GM19467 (cell line): ENCODE measurements around the gene RGPD6.
"Not testable (repeated sequence)": the region's sequence is repeated elsewhere in the genome, so short reads cannot be mapped to it uniquely, and the experiment has no call there.

Experiments used
- ATAC-seq: cut with Tn5 transposase; IDR thresholded peaks from one replicate; pipeline ENCODE4 v1.9.1; 2021; ENCODE audit warnings: mild to moderate bottlenecking, moderate library complexity; ENCODE audit not compliant: unreplicated experiment

RGPD6 gene

GRCh38 chr2:110576763-110577416 is at the start of gene RGPD6:
RGPD6 (minus strand) TSS chr2:110577222; CDS start chr2:110577024, 198 bp downstream.
- ATAC-seq = peak; percentile 97

- ATAC-seq = not testable (repeated sequence)
Observed at GRCh38 chr2:110619326-110619939, 42.4 kb upstream of the RGPD6 start.

DNA sequence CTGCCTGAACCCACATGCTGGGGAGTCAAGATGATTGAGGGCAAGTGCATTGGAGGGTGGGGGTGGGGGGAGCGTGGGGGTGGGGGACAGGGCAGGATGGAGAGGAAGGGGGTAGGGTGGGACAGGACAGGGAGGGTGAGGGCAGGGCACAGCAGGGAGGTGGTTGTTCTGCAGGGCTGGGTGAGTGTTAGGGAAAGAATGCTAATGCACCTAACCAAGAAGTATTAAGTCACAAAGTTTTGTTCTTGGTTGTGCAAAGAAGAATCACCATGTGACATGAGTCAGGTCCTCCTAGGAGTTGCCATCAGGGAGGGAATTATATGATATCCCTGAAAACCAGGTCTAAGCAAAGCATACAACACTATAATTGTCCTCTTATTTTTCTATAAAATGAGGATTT is 36.9 kb upstream of the RGPD6 start:
- ATAC-seq = not testable (repeated sequence)

DNA sequence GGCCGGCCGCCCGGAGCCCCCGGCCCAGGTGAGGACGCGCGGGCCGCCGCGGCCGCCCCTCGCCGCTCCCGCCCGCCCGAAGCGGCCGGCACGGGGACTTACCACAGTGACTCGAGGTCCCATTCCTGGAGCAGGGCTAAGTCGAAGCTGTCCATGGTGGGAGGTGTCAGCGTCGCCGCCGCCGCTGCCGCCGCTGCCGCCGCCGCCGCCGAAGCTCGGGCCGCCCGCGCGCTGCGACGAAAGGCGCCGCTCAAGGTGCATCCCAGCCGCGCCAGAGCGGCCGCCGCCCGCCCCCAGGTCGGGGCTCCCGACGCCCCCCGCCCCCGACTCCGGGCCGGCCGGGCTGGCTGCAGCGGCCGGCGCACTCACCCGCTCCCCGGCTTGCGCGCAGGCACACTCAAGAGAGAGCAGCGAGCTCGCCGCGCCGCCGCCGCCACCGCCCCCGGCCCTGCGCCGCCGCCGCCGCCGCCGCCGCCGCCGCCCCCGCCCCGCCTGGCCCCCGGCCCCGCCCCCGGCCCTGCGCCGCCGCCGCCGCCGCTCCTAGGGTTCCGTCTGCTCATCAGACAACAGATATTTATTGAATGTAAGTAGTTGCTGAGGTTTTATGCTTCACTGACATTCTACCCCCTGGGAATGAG is 33.7 kb upstream of the RGPD6 start:
- not testable (repeated sequence) for ATAC-seq

- not testable (repeated sequence) for ATAC-seq
Observed at GRCh38 chr2:110609843-110610612, 33.0 kb upstream of the RGPD6 start.

- not testable (repeated sequence) for ATAC-seq
Observed at GRCh38 chr2:110608788-110609502, 31.9 kb upstream of the RGPD6 start.

DNA sequence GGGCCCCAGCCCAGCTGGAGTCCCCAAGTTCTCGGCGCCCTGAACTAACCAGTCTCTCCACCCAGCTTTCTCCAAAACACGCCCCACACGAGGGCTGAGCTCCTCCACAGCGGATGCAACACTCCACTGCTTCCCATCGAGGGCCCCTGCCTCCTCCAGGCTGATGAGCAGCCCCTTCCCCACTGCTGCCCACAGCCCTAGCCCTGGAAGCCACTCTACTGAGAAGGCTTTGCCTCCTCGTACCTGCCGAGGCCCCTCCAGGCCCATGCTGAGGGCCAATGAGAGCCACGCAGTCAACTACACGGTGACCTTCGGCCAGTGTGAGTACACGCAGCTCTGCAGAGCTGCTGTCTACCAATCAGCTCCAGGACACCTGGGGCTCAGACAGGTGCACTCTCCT is 28.0 kb upstream of the RGPD6 start:
- ATAC-seq = not testable (repeated sequence)

GRCh38 chr2:110603917-110604591 is 27.0 kb upstream of the RGPD6 start:
- ATAC-seq = not testable (repeated sequence)

DNA sequence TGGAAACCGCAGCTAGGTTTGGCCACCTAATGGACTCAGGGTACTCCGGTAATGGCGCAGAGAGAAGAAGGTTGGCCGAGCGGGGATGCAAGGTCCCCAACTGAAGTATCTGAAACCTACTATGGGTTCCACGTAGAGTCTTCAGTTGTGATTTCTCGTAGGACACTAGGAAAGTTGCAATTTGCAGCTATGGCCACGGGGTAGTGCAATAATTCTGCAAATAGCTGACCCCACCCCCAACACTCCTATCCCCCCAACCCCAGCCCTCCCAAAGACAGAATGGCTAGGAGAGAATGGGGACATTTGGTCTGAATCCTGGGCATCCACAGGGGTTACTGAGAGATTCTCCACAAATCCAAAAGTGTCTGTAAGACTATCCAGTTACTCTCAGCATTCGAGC is 25.1 kb upstream of the RGPD6 start:
- not testable (repeated sequence) for ATAC-seq

- not testable (repeated sequence) for ATAC-seq
Observed at GRCh38 chr2:110591973-110592372, 15.0 kb upstream of the RGPD6 start.

GRCh38 chr2:110589677-110590330 is 12.8 kb upstream of the RGPD6 start:
- not testable (repeated sequence) for ATAC-seq

GRCh38 chr2:110588520-110588919 is 11.5 kb upstream of the RGPD6 start:
- ATAC-seq = not testable (repeated sequence)

DNA sequence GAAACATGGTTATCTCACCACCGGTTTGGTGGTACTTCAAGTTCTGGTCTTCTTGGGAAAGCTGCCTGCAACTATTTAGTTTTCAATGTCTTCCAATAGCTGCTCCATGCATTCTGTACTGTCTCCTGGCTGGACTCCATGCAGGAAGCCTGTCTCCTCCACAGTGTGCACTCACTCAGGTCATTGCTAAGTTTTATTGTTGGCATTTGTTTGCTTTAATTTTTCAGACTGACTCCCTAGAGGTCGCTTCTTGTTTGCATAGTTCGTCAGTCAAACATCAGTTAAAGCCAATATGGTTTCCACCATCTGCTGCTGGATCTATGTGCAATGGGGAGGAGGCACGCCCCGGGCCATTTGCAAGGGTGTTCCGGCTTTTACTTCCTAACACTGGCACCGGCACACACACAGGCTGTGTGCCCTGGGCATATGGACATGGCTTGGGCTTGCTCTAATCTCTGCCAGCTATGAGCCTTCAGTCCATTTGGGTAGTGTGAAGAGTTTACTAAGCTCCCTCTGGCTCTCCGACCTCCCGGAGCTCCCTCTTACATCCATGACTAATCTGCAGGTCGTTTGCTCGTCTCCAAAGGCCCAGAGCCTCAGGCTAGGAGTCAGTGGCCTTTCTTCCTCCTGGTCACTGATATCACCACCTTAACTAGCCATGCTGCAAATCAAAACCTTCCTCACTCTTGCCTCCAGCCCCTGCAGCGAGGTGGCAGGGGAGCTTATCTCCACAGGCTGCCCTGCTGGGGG is 2.4 kb upstream of the RGPD6 start:
- not testable (repeated sequence) for ATAC-seq

- ATAC-seq = peak; percentile 42
Observed at GRCh38 chr2:110578429-110578828, 1.4 kb upstream of the RGPD6 start.

- ATAC-seq = peak; percentile 90
Observed at GRCh38 chr2:110499755-110500377, 77.2 kb downstream of the RGPD6 start.

DNA sequence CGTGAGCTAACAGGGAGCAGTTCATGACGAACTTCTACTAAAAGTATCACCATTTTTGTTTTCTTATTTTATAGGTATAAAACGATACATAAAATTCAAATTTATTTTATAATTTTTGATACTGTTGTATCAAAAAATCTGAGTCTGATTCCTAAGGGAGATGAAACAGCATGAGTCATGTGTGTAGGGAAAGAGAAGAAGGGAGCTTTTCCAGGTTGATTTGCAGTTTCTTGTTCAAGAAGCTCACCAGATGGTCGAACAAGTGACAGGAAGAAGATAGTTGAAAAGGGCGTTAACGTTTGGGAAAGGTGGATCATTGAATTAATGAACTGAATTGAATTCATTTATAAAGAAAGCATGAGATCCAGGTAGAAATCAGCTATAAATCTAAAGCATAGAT is 81.0 kb downstream of the RGPD6 start:
- ATAC-seq = not testable (repeated sequence)

GRCh38 chr2:110494488-110494887 is 82.5 kb downstream of the RGPD6 start:
- not testable (repeated sequence) for ATAC-seq

- ATAC-seq = not testable (repeated sequence)
Observed at GRCh38 chr2:110488991-110489390, 88.0 kb downstream of the RGPD6 start.
